Glutamatergic neuron (in vitro differentiated cells): ENCODE measurements around the gene TGFB2. TPM values are rescaled to one million over a fixed set of nuclear protein-coding genes. Genes with fewer than 3 reads are reported as not detected.

Source experiments
- DNase-seq: peaks from one replicate; pipeline ENCODE4 v3.0.0; 2022
- H3K27ac Mint-ChIP-seq: one replicate; pipeline ENCODE4 v1.8.0; 2020; ENCODE audit warnings: mild to moderate bottlenecking, mixed read lengths, inconsistent platforms; ENCODE audit not compliant: unreplicated experiment
- H3K27me3 Mint-ChIP-seq: one replicate; pipeline ENCODE4 v1.8.0; 2020; ENCODE audit warnings: mild to moderate bottlenecking, moderate library complexity, mixed read lengths, inconsistent platforms; ENCODE audit not compliant: unreplicated experiment
- H3K36me3 Mint-ChIP-seq: one replicate; pipeline ENCODE4 v1.8.0; 2020; ENCODE audit warnings: mild to moderate bottlenecking, mixed read lengths, inconsistent platforms; ENCODE audit not compliant: unreplicated experiment
- H3K4me1 Mint-ChIP-seq: one replicate; pipeline ENCODE4 v1.8.0; 2020; ENCODE audit warnings: mild to moderate bottlenecking, low read depth, mixed read lengths, inconsistent platforms; ENCODE audit not compliant: unreplicated experiment
- H3K4me3 Mint-ChIP-seq: one replicate; pipeline ENCODE4 v1.8.0; 2020; ENCODE audit warnings: mild to moderate bottlenecking, mixed read lengths, inconsistent platforms; ENCODE audit not compliant: unreplicated experiment
- H3K9me3 Mint-ChIP-seq: one replicate; pipeline ENCODE4 v1.8.0; 2020; ENCODE audit warnings: mild to moderate bottlenecking, moderate library complexity, mixed read lengths, inconsistent platforms; ENCODE audit not compliant: unreplicated experiment
- total RNA-seq: library from RNA; stranded (reverse); fragmentation: NEBNext Ultra II Directional; extraction: Animal tissue kit (Norgen Biotek cat#: 25700); gene quantifications from one replicate; pipeline ENCODE4 v1.2.1, GENCODE V29; 2021; ENCODE audit not compliant: unreplicated experiment
- TF ChIP-seq, protein P1 (sequence below): fragments of 200-600 bp; sonication (generic); IDR thresholded peaks from one replicate; pipeline ENCODE4 v1.5.0; 2021; ENCODE audit not compliant: partially characterized antibody, unreplicated experiment

The TGFB2 gene
- total RNA-seq, 1 donor from 2014 or later = 2.0 TPM

DNA sequence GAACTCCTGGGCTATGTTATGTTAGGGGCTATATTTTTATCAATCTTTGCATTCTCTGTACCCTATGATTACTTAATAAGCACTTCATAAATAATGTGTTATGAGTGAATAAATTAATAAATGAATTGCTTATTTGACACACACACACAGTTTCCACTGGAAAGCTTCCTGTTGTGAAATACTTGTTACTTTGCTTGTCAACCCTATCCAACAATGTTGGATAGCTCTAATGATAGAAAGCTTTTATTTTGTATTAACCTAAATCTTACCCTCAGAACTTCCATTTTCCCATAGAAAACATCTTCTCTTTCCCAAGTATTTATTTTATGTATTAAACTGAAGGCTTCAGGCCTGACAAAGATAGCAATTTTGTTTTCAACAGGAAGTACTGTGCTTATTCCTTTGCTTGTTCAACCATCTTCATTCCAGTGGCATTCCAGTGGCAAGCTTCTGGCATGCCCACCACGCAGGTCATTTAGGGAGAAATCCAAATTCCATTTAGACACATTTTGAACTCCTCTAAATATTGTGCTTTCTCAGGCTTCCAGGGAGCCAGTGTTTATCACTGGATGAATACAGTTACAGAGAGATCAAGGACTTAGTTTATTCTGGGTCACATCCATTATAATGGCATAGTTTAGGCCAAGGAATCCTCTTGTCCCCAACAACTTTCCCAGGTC, 134.4 kb downstream of the TGFB2 start:
- Mint-ChIP-seq H3K4me3 (no peak overlapping the region), H3K4me1 (no peaks in the 10 kb centered on the region), H3K9me3 (no peaks in the 10 kb centered on the region), H3K36me3 (no peaks in the 10 kb centered on the region), H3K27me3 (no peaks in the 10 kb centered on the region), H3K27ac (no peak overlapping the region)
- DNase-seq = no peak
- TF ChIP-seq, protein P1, sequence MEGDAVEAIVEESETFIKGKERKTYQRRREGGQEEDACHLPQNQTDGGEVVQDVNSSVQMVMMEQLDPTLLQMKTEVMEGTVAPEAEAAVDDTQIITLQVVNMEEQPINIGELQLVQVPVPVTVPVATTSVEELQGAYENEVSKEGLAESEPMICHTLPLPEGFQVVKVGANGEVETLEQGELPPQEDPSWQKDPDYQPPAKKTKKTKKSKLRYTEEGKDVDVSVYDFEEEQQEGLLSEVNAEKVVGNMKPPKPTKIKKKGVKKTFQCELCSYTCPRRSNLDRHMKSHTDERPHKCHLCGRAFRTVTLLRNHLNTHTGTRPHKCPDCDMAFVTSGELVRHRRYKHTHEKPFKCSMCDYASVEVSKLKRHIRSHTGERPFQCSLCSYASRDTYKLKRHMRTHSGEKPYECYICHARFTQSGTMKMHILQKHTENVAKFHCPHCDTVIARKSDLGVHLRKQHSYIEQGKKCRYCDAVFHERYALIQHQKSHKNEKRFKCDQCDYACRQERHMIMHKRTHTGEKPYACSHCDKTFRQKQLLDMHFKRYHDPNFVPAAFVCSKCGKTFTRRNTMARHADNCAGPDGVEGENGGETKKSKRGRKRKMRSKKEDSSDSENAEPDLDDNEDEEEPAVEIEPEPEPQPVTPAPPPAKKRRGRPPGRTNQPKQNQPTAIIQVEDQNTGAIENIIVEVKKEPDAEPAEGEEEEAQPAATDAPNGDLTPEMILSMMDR = no peak

DNA sequence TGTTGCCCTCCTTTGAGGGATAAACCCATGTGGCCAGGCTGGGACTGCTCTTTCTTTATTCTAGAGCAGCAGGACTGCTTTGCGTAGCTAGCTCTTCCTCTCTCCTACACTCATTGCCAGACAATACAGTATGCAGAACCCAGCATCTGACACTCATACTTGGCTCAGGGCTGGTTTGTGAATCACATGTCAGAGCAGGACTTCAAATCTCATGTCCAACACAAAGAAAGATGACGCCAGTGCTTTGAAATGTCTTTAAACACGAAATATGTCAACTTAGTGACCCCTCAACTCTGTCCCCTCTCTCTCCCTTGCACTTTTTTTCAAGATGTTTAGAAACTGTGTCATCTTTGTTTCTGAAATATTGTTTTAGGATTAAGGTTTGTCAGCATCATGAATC, 135.0 kb downstream of the TGFB2 start:
- Mint-ChIP-seq H3K27me3 (no peaks in the 10 kb centered on the region), H3K4me1 (no peaks in the 10 kb centered on the region), H3K4me3 (no peak overlapping the region), H3K27ac (no peak overlapping the region), H3K36me3 (no peaks in the 10 kb centered on the region), H3K9me3 (no peaks in the 10 kb centered on the region)
- TF ChIP-seq, protein P1 = no peak
- DNase-seq = no peak

DNA sequence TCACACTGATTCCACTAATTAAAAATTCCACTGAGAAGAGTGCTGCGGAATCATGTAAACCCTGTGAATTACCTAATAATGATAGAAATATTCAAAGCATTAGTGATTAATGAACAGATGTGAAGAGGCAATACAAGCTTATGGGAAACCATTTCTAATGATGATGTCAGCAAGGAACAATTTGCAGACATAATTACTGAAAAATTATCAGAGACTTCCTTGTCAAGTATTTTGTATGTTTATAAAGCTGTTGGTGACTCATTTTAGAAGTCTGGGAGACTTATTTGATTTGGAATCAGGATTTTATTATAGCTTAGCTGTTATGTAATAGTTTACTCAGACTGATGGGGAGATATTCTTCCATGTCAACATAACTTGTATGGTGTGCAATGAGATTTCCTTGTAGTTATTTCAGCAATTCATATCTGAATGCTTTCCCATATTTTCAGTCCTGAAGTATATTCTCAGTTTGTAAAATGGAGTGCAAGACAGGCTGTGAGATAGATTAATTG, 135.5 kb downstream of the TGFB2 start:
- Mint-ChIP-seq H3K9me3 (no peaks in the 10 kb centered on the region), H3K27ac (no peak overlapping the region), H3K36me3 (no peaks in the 10 kb centered on the region), H3K27me3 (no peaks in the 10 kb centered on the region), H3K4me3 (no peak overlapping the region), H3K4me1 (no peaks in the 10 kb centered on the region)
- no peak for DNase-seq
- TF ChIP-seq, protein P1 = no peak

DNA sequence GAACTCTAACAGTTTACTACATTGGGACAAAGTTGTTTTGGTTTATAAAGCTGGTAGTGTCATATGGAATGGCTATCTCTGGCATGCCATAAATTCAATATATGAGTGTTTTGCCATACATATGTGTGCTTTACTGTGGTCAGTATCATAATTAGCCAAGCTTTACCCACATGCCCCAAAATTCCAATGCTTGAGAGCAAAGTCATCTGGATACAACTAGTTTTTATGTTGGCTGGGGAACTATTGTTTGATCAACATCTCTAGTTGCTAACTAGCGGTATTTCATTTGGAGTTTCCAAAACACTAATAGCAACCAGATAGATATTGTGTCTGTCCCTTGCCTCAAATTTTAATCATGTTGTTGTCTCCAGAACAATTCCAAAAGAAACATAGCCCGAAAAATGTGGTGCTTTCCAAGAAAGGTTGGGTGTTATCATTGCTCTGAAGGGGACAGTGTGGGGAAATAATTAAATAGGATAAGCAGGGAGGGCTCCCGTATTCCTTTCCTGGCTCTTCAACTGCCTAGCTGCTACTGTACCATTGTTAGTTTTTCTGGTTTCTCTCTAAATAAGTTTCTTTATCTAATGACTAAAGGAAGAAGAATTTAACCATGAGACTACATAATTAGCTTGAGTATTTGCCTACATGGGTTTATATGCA, 136.1 kb downstream of the TGFB2 start:
- no peaks in the 10 kb centered on the region for H3K4me1 Mint-ChIP-seq
- H3K36me3 Mint-ChIP-seq = no peaks in the 10 kb centered on the region
- TF ChIP-seq, protein P1 = no peak
- no peaks in the 10 kb centered on the region for H3K9me3 Mint-ChIP-seq
- H3K27ac Mint-ChIP-seq = no peak overlapping the region
- H3K4me3 Mint-ChIP-seq = no peak overlapping the region
- no peaks in the 10 kb centered on the region for H3K27me3 Mint-ChIP-seq
- DNase-seq = no peak

DNA sequence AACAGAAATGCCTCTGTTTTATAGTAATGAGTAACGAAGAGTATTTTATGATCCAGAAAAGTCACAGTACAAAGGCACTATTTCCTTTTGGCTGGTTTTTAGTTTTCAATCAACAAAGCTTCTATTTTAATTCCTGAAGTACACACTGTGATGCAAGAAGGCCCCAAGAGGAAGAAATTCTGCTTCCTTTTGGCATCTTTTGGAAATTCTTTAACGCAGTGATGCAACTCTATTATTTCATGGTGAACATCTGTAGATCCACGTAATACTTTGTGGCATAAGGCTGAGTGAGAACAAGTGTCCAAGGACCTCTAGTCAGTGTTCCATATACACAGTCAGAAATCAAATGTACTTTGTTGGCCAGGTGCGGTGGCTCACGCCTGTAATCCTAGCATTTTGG, 137.5 kb downstream of the TGFB2 start:
- Mint-ChIP-seq H3K36me3 (no peaks in the 10 kb centered on the region), H3K4me3 (no peak overlapping the region), H3K27me3 (no peaks in the 10 kb centered on the region), H3K9me3 (no peaks in the 10 kb centered on the region), H3K4me1 (no peaks in the 10 kb centered on the region), H3K27ac (no peak overlapping the region)
- TF ChIP-seq, protein P1 = no peak
- DNase-seq = no peak
